Stimulated activated naive B cell treated with anti-CD40 and anti-IgM and Interleukin-4, amounts not matched to agents 10 μg/mL and 1 μg/mL and 100 μg/mL, for 72 hours (primary cell): Measurements from ENCODE around the gene FYN.

ENCODE experiments used
- ATAC-seq, 2 donors: fragments of 150-1000 bp; cut with Tn5 transposase; replicated peaks; 2 replicates each; pipeline ENCODE4 v1.10.0; 2021; ENCODE audit warnings: moderate library complexity in 1 of 2
- DNase-seq: peaks from one replicate; pipeline ENCODE4 v3.0.0; 2021
- H3K27ac Mint-ChIP-seq: one replicate; pipeline ENCODE4 v1.8.0; 2022; ENCODE audit warnings: mild to moderate bottlenecking, mixed read lengths
- H3K27me3 Mint-ChIP-seq, 2 donors: one replicate each; pipeline ENCODE4 v1.8.0; 2022; ENCODE audit warnings: mixed read lengths in 2 of 2
- H3K36me3 Mint-ChIP-seq, 2 donors: one replicate each; pipeline ENCODE4 v1.8.0; 2022; ENCODE audit warnings: mixed read lengths in 2 of 2, mild to moderate bottlenecking in 1 of 2
- H3K4me1 Mint-ChIP-seq, 2 donors: one replicate each; pipeline ENCODE4 v1.8.0; 2022; ENCODE audit warnings: mixed read lengths in 2 of 2, mild to moderate bottlenecking in 1 of 2
- H3K4me3 Mint-ChIP-seq, 2 donors: one replicate each; pipeline ENCODE4 v1.8.0; 2022; ENCODE audit warnings: mild to moderate bottlenecking in 2 of 2, mixed read lengths in 2 of 2, moderate library complexity in 1 of 2
- H3K9me3 Mint-ChIP-seq, 2 donors: one replicate each; pipeline ENCODE4 v1.8.0; 2022; ENCODE audit warnings: mixed read lengths in 2 of 2, mild to moderate bottlenecking in 1 of 2

The FYN gene

DNA sequence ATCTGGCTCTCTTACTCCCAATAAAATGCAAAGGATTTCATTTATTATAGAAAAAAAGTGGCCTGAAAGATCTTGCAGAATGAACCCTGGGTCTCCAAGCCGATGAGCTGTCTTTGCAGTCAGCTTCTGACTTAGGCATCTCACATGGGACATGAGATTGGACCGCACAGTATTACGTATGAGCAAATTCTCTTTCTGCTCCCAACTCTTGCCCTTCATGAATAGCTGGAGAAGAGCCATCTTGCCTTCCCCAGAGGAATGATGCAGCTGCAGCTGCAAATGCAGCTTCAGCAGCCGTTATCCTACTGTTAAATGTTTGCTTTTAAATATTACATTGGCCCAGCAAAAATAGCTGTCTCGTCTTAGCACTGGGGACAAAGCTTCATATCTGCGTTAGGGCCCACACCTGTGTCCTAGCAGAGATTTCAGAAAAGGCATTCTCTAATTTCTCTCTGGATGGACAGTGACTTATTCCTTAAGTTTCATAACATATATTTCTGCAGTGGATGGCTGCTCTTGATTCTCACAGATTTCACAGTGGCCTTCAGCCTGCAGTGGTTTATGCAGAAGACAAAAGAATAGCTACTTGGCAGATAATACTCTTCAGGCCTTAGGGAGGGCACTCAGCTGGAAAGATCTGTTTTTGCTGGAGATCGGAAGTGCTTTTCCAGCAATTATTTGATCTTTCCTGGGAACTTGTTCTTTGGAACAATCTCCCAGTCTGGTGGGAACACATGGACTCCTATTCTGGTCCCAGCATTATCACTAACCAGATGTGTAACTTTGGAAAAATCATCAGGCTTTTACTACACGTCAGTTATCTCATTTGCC lies 129.2 kb downstream of the FYN start:
- Mint-ChIP-seq H3K4me3 (no peak overlapping the region), H3K9me3 (no peaks in the 10 kb centered on the region), H3K4me1 (peaks cover 48 to 61% of the 10 kb centered on the region in 2 donors), H3K36me3 (peaks cover 18 to 32% of the 10 kb centered on the region in 2 donors), H3K27ac (no peak overlapping the region), H3K27me3 (no peaks in the 10 kb centered on the region)
- ATAC-seq (no peak), DNase-seq (no peak)

DNA sequence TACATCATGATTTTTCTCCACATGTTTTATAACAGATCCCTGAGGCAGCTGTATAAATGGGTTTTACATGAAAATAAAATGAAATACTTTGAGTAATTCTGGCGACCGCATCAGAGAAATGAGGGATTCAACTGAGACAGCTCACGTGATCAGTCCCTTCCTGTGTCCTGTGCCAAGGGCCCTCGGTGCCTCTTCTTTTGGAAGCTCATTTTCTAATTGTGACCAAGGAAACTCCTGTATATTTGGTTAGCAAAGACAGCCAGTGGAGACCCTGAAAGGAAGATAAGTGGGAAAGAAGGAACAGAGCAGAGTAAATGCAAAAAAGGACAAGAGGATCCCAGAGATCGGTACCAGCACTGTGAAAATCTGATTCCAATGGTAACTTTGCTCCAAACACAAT lies 129.9 kb downstream of the FYN start:
- peaks cover 51 to 62% of the 10 kb centered on the region in 2 donors for H3K4me1 Mint-ChIP-seq

GRCh38 chr6:111741177-111741952 lies 131.9 kb downstream of the FYN start:
- Mint-ChIP-seq H3K9me3 (no peaks in the 10 kb centered on the region), H3K27ac (no peak overlapping the region), H3K36me3 (peaks cover 20 to 37% of the 10 kb centered on the region in 2 donors), H3K27me3 (no peaks in the 10 kb centered on the region), H3K4me1 (peaks cover 44 to 59% of the 10 kb centered on the region in 2 donors), H3K4me3 (no peak overlapping the region)
- DNase-seq (no peak), ATAC-seq (no peak)

More for the DNA sequence above, 129.9 kb downstream of the FYN start:
- Mint-ChIP-seq H3K27ac (no peak overlapping the region), H3K27me3 (no peaks in the 10 kb centered on the region), H3K36me3 (peaks cover 18 to 36% of the 10 kb centered on the region in 2 donors), H3K4me3 (no peak overlapping the region), H3K9me3 (no peaks in the 10 kb centered on the region)
- ATAC-seq (no peak), DNase-seq (no peak)

GRCh38 chr6:111740506-111740905 lies 132.7 kb downstream of the FYN start:
- Mint-ChIP-seq H3K9me3 (no peaks in the 10 kb centered on the region), H3K27ac (peak overlapping the region; percentile 47), H3K36me3 (peaks cover 20 to 41% of the 10 kb centered on the region in 2 donors), H3K4me1 (peaks cover 47 to 64% of the 10 kb centered on the region in 2 donors), H3K27me3 (no peaks in the 10 kb centered on the region), H3K4me3 (peak overlapping the region in 1 of 2 donors; percentile 36)
- DNase-seq = no peak
- peak; percentile 29 to 35 for ATAC-seq

DNA sequence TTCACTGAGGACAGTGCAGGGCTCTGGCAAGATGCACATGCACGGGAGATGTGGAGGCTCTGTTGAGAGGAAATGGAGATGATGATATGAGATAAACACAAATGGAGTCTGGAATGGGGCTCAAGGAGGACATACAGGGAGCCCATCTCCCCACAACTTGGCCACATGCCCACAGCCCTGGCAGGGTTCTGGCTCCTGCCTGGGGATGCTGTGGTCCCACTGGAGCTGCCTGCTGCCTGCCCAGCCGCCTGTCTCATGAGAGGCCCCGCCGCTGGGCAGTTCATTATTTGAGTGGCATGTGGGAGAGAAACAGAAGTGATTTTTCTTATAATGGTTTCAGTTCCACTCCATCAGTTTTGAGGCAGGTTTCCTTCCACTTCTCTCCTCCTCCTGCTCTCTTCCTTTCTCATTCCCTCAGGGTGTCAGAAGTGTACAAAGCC lies 134.0 kb downstream of the FYN start:
- no peaks in the 10 kb centered on the region for H3K27me3 Mint-ChIP-seq
- no peaks in the 10 kb centered on the region for H3K9me3 Mint-ChIP-seq
- ATAC-seq (peak; percentile 76 to 84), DNase-seq (peak; percentile 25)
- H3K27ac Mint-ChIP-seq = peak overlapping the region; percentile 76
- peak overlapping the region; percentile 30 to 47 for H3K4me3 Mint-ChIP-seq
- peaks cover 20 to 40% of the 10 kb centered on the region in 2 donors for H3K36me3 Mint-ChIP-seq
- peaks cover 51 to 77% of the 10 kb centered on the region in 2 donors for H3K4me1 Mint-ChIP-seq

GRCh38 chr6:111738631-111739030 lies 134.6 kb downstream of the FYN start:
- no peak for DNase-seq
- Mint-ChIP-seq H3K4me1 (peaks cover 53 to 82% of the 10 kb centered on the region in 2 donors), H3K9me3 (no peaks in the 10 kb centered on the region), H3K27me3 (no peaks in the 10 kb centered on the region), H3K36me3 (peaks cover 23 to 39% of the 10 kb centered on the region in 2 donors), H3K27ac (no peak overlapping the region), H3K4me3 (no peak overlapping the region)
- ATAC-seq = peak; percentile 44 to 46

DNA sequence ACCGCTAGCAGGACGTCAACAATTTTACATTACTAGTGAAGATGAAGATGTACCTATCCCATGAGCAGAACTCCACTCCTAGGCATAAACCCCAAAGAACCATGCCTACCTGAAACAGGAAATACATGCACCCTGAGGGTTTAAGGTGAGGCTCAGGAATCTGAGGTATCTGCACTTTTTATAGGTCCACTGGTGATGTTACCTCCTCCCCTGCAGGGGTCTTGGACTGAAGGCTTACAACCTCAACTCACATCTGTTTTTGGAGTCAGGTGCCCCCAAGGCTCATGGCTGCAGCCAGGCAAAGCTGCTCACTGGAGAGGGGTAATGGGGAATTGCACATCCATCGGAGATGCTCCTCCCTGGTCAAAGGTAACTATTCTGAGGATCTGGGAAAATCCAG lies 135.1 kb downstream of the FYN start:
- ATAC-seq (no peak), DNase-seq (no peak)
- Mint-ChIP-seq H3K4me1 (peaks cover 53 to 86% of the 10 kb centered on the region in 2 donors), H3K36me3 (peaks cover 27 to 40% of the 10 kb centered on the region in 2 donors), H3K27me3 (no peaks in the 10 kb centered on the region), H3K27ac (no peak overlapping the region), H3K4me3 (no peak overlapping the region), H3K9me3 (no peaks in the 10 kb centered on the region)

DNA sequence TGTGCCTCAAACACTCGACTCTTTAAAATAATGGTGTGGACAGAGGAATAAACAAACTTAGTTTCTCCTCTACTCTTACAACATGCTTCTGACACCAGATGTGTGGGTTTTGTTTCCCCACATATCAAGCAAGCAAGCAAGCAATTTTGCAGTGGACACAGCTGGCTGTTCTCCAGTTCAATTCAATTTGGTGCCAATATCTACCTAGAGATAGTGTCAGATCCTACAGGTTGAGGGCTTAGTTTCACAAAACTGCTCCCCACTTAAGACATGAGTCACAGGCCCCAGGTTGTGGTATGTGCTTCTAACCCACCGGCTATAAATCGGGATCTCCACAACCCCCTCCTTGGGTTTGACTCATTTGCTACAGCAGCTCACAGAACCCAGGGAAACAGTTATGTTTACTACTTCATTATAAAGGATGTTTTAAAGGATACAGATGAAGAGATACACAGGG lies 136.2 kb downstream of the FYN start:
- H3K4me1 Mint-ChIP-seq = peaks cover 58 to 87% of the 10 kb centered on the region in 2 donors
- DNase-seq (no peak), ATAC-seq (no peak)
- no peak overlapping the region for H3K4me3 Mint-ChIP-seq
- H3K9me3 Mint-ChIP-seq = no peaks in the 10 kb centered on the region
- H3K36me3 Mint-ChIP-seq = peaks cover 37 to 46% of the 10 kb centered on the region in 2 donors
- no peaks in the 10 kb centered on the region for H3K27me3 Mint-ChIP-seq
- H3K27ac Mint-ChIP-seq = no peak overlapping the region

GRCh38 chr6:111736005-111736608 lies 137.1 kb downstream of the FYN start:
- no peak for ATAC-seq

DNA sequence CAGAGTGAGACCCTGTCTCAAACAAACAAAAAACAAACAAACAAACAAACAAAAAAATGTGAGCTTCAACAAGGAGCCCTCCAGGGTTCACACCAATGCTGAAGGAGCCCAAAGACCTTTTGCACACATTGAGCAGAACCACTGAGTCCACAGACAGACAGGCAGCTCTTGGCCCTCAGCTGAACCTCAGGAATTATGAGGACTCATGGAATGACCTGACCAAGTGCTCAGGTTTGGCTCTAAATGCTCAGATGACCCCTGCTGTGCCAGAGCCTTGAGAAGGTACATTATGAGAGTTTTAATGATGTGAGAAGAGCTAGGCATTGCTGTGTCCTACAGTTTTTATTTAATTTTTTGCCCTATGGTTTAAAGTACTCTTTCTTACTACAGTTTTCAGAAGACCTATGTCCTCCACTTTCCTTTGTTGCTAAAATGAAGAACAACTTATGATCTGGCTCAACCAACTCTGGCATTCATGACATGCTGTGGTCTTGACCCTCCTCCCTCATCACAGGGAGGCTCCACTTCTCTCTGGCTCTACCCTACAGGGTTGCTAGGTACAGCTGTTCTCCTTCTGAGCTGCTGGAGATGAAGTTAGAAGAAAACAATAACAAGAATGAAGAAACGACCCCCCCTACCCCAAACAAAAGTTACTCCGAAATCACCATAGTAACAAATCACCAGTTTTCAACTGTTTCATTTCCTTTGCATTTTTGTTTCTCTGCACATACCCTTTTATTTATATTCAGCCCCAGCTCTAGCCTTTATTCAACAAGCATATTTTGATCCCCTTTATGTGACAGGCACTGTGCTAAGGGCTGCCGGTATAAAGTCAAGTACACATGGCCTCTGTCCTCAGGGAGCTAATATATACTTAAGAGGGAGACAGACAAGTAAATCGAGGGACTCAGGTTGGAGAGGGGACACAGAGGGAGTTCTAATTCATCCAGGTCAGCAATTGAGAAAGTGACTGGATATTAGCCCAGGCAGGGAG lies 138.9 kb downstream of the FYN start:
- no peaks in the 10 kb centered on the region for H3K9me3 Mint-ChIP-seq
- DNase-seq (no peak), ATAC-seq (no peak)
- H3K4me1 Mint-ChIP-seq = peaks cover 58 to 85% of the 10 kb centered on the region in 2 donors
- peaks cover 36 to 57% of the 10 kb centered on the region in 2 donors for H3K36me3 Mint-ChIP-seq
- H3K27ac Mint-ChIP-seq = peak overlapping the region; percentile 39
- no peaks in the 10 kb centered on the region for H3K27me3 Mint-ChIP-seq
- no peak overlapping the region for H3K4me3 Mint-ChIP-seq

More at GRCh38 chr6:111736005-111736608, 137.1 kb downstream of the FYN start:
- Mint-ChIP-seq H3K27me3 (no peaks in the 10 kb centered on the region), H3K4me1 (peaks cover 62 to 89% of the 10 kb centered on the region in 2 donors), H3K9me3 (no peaks in the 10 kb centered on the region), H3K36me3 (peaks cover 35 to 50% of the 10 kb centered on the region in 2 donors), H3K27ac (no peak overlapping the region), H3K4me3 (no peak overlapping the region)
- no peak for DNase-seq

- peaks cover 46 to 69% of the 10 kb centered on the region in 2 donors for H3K4me1 Mint-ChIP-seq
- H3K36me3 Mint-ChIP-seq = peaks cover 33 to 55% of the 10 kb centered on the region in 2 donors
- peak overlapping the region; percentile 72 for H3K27ac Mint-ChIP-seq
- H3K9me3 Mint-ChIP-seq = no peaks in the 10 kb centered on the region
- ATAC-seq (no peak), DNase-seq (no peak)
- H3K4me3 Mint-ChIP-seq = no peak overlapping the region
- no peaks in the 10 kb centered on the region for H3K27me3 Mint-ChIP-seq
Observed at GRCh38 chr6:111732390-111732789, 140.9 kb downstream of the FYN start.

DNA sequence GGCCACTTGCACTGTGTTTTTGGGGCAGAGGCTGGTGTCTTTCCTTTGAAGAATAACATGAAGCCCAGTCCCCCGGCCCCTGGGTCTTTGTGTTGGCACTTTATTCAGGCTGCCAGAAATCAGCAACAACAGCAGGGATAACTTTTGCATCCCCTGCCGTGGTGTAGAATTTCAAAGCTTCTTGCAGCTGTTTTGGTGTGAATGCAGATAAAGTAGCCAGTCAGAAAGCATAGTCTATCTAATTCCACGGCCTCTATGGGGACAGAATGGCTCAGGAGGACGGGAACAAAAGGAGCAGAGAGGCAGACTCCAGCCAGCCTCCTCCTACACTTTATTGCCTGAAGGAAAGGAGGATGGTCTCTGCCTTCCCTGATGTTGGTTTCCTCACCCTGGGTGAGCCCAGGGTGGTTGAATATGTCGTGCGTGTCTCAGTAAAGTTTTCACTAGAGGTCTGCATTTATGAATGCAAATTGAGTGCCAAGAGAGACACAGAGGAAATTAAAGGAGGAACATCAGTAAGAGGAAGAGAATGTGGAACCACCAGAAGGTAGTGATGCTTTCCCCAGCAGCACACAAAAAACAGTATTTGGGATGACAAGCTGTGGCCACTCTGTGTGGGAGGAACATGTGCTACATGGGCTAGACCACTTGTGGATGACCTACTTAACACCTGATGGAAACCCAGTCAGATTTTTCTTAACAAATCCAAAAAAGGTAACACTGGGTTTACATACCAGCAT lies 141.6 kb downstream of the FYN start:
- peaks cover 30 to 55% of the 10 kb centered on the region in 2 donors for H3K36me3 Mint-ChIP-seq
- ATAC-seq (peak; percentile 88 to 90), DNase-seq (peak; percentile 30)
- H3K27ac Mint-ChIP-seq = peak overlapping the region; percentile 65
- no peaks in the 10 kb centered on the region for H3K9me3 Mint-ChIP-seq
- peaks cover 43 to 62% of the 10 kb centered on the region in 2 donors for H3K4me1 Mint-ChIP-seq
- no peaks in the 10 kb centered on the region for H3K27me3 Mint-ChIP-seq
- H3K4me3 Mint-ChIP-seq = no peak overlapping the region

GRCh38 chr6:111730864-111731263 lies 142.4 kb downstream of the FYN start:
- no peak for DNase-seq
- no peak for ATAC-seq
- H3K27me3 Mint-ChIP-seq = no peaks in the 10 kb centered on the region
- peaks cover 33 to 59% of the 10 kb centered on the region in 2 donors for H3K36me3 Mint-ChIP-seq
- no peak overlapping the region for H3K4me3 Mint-ChIP-seq
- no peaks in the 10 kb centered on the region for H3K9me3 Mint-ChIP-seq
- H3K4me1 Mint-ChIP-seq = peaks cover 46 to 64% of the 10 kb centered on the region in 2 donors
- H3K27ac Mint-ChIP-seq = peak overlapping the region; percentile 59
